ENCODE results near the gene SLC22A12.

Gene SLC22A12

GRCh38 chr11:64628596-64628995 lies 37.6 kb downstream of the SLC22A12 start:
- DNase-seq (ENCODE audit: low spot score), result no peak

DNA sequence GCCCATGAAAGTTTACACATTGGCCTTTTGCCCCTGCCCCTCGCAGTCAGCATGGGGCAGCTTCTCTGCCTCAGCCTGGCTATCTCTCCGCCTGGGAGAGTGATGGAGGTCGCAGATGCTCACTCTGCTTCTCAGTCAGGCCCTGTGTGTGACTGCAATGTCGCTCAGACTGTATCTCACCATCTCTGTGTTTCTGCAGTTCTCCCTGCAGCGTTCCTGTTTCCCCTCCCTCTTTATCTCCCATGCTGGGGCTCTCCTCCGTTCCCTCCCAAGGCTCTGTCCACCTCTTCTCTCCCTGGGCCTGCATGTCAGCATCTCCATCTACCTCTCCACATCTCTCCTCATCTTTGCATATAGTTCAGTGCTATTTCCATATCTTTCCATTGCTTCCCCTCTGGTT lies 38.1 kb downstream of the SLC22A12 start:
- no peak for DNase-seq (ENCODE audit: low spot score)

DNA sequence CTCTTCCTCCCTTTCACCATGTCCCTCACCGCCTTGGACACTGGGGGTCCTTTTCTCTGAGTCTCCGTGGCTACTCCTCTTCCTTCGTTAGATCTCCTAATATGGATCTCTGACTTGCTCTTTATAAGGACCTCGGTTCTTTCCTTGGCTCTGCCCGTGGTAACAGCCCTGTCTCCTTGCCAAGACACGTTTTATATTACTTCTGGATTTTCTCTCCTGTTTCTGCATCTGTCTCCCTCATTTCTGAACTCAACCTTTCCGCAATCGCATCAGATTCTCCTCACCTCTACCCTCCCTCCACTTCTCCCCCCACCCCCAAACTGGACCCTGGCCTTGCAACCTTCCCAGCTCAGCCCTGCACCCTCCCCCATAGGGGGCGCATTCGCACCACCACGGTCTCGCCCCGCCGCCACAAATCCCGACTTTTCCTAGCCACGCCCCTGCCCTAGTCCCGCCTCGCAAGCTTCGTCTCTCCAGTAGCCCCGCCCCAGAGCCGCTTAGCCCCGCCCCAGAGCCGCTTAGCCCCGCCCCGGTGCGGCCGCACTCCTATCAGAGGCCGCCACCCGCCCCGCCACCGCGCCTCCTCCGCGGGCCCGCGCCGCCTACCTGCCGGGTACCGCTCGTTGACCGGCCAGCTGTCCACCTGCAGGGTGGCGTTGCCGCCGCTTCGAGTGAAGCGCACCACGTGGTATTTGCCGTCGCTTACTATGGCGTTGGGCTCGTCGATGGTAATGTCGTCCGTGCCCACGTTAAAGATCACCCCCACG lies 39.0 kb downstream of the SLC22A12 start:
- DNase-seq (ENCODE audit: low spot score), result no peak

GRCh38 chr11:64631675-64632074 lies 40.7 kb downstream of the SLC22A12 start:
- no peak for DNase-seq (ENCODE audit: low spot score)

GRCh38 chr11:64632237-64632636 lies 41.2 kb downstream of the SLC22A12 start:
- no peak for DNase-seq (ENCODE audit: low spot score)

DNA sequence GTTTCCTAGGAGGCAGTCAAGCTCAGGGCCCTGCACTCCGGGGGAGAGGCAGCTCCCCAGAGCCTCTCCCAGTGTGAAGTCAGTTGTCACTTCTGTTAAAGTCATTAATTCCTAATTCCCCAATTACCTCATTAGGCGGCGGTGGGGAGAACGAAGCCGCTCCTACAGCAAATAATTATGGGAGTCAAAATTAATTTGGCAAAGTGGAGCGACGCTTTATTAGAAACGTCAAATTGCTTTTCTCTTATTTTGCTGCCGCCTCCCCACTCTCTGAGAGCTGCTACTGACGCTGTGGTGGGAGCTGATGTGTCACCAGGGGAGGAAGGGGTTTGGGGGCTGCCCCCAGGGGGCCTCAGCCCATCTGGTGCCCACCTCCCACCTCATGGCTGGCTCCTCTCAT lies 41.6 kb downstream of the SLC22A12 start:
- DNase-seq (ENCODE audit: low spot score), result no peak

DNA sequence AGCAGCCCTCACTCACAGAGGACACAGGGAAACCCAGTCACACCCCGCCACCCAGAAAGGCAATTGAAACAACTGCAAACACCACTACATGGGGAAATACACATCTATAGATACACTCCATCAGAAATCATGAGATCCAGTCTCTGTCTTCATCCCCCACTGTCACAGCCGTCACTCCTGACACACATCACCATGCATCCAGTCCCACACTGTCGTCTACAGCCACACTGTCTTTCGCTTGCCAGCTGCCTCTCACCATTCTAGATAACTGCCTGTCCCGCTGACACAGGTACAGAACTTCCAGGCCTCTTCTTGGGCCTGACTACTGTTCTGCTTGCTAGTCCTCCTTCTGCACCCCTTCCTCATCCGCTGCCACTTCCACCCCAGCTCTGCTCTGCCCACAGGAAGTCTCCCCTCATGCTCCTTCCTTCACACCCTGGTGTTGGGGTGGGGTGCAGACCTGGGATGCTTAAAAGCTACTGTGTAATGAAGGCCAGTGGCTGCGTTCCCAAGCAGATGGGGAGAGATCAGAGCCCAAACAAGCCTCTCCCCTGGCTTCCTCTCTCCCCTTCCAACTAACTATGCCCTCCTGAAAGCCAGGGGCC lies 42.6 kb downstream of the SLC22A12 start:
- no peak for DNase-seq (ENCODE audit: low spot score)

GRCh38 chr11:64637334-64638017 lies 46.5 kb downstream of the SLC22A12 start:
- no peak for DNase-seq (ENCODE audit: low spot score)

DNA sequence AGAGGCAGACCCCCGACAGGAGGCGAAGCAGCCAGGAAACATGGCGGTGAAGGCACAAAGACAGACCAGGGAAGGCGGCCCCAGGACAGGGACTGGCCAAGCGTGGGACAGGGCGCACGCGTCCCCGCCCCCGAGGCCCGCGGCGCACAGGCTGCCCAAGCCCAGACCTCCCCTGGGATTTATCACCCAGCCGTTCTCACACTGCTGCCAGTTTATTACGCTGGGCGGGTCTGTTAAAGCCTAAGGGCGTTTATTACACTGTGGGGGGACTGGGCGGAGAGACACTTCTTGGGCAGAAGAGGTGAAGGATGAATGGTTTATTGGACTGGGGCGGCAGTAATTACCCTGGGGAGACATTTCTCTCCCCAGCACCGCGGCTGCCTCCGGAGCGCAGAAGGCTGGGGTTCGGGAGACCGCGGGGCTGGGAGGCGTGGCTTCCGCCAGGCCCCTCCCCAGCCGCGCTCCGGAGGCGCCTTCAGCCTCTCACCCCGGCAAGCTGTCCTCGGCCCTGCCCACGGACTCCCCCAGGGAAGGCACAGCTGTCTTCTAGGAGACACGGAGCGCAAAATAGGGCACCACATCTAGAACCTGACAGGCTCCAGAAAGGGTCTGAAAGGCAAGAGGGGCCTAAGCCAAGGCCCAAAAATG lies 47.1 kb downstream of the SLC22A12 start:
- no peak for DNase-seq (ENCODE audit: low spot score)

DNA sequence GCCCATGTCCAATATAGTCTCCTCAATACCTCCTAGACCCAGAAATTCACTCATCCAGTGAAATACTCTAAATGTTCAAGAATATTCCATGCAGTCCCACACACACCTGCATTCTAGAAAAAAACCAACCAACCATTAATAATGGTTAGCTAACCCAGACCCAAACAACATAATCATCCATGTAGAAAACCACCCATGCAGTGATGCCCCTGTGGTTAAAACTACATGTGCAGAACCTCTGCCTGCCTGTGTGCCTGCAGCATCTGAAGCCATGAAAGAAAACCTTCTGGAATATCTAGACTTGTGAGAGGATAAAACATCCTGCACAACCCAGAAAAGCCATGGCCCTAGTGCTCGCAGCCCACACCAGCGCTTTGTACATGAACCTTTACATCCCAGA lies 47.8 kb downstream of the SLC22A12 start:
- no peak for DNase-seq (ENCODE audit: low spot score)

DNA sequence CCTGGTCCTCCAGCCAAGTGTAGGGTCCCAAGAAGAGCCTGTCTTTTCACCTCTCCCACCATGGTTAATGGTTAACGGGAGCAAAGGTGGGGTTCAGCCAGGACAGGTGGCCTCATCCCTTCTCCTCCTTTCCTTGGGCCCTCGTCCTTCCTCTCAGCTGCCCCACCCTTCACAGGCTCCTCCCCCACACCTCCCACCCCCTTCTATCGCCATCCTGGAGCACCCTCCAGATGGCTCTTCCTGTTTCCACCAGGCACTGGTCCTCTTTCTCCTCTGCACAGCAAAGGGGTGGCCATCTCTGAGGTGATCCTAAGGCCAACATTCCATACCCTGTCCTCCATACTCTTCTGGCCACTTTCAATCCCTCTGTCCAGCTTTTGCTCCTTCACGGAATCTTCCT lies 48.9 kb downstream of the SLC22A12 start:
- DNase-seq (ENCODE audit: low spot score), result no peak

DNA sequence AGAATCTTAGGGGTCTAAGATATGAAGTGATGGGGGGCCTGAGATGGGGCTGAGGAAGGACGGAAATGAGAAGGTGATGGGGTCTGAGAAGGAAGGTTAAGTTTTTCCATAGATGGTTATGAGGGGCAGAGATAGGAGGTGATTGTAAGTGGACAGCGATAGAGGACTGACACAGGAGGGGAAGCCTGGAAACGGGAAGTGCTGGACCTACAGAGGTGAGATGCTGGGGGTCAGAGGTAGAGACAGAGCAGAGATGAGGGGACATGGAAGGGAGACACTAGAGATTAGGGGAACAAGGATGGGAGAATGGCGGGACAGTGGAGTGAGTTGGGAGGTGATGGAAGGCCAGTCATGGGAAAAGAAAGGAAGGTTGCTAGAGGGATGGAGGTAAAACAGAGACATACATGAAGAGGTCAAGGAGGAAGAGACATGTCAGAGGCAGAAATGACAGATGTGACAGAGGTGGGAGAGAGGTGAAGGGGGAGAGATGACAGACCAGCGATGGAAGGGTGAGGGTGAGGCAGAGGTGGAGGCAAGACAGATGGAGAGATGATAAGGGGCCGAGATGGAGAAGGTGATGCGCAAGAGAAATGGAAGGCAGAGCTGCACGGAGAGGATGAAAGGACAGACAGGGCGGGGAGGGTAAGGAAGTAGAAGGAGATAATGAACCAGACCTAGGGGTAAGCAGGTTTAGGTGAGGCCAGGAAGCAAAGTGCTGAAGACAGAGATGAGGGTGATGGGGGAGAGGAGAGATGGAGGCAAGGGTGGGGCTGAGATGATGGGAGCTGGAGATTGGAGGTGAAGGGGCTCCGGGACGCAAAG lies 50.8 kb downstream of the SLC22A12 start:
- no peak for DNase-seq (ENCODE audit: low spot score)

DNA sequence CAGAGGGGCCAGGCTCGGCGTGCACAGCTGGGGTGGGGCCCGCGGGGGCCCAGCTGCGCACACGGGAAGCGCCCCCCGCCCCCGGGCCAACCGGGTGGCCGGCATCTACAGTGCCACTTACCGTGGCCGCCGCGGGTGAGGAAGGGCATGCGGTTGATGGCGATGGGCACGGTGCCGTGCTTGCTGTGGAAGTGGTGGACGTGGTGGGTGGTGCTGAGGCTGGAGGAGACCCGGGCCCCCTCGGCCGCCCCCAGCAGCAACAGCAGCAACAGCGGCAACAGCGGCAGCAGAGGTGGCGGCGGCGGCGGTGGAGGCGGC lies 51.4 kb downstream of the SLC22A12 start:
- no peak for DNase-seq (ENCODE audit: low spot score)

DNA sequence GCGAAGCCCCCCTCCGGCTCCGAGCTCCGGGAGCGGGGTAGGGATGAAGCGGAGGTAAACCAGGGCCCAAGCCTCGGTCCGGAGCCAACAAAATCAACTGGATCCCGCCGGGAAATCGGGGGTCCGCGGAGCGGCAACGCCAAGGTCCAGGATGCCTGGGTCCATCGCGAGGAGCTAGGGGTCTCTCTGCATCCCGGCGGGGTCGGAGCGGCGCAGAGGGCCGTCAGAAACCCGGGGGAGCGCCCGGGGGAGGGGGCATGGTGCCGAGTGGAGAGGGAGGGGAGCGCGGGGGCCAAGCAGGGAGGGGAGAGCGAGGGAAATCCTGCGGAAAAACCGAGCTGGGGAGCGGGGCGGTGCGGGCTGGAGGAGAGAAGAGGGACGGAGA lies 51.8 kb downstream of the SLC22A12 start:
- no peak for DNase-seq (ENCODE audit: low spot score)

DNA sequence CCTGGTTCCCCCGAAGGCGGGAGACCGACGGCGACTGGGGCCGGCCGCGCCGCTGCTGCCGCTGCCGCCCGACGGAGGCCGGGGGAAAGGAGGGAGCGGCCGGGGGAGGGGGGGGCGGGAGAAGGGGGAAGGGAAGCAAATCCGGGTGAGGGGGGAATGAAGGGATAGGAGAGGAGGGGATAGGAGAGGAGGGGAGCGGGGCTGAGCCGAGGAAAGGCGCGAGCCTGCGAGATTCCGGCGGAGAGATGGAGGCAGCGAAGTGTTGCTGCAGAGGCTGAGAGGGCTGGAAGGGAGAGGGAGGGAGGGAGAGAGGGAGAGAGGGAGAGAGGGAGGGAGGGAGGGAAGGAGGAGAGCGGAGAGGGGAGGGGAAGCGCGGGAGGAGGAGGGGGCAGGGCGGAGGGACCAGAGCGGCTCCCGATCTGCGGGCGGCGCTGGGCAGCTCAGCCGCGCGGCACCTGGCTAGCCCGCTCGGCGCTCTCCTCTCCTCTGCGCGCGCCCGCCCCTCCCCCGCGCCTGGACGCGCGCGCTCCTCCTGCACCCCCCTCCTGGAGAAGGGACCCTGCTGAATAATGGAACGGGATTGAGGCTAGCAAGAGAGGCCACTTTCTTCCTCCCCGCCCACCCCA lies 52.3 kb downstream of the SLC22A12 start:
- no peak for DNase-seq (ENCODE audit: low spot score)

DNA sequence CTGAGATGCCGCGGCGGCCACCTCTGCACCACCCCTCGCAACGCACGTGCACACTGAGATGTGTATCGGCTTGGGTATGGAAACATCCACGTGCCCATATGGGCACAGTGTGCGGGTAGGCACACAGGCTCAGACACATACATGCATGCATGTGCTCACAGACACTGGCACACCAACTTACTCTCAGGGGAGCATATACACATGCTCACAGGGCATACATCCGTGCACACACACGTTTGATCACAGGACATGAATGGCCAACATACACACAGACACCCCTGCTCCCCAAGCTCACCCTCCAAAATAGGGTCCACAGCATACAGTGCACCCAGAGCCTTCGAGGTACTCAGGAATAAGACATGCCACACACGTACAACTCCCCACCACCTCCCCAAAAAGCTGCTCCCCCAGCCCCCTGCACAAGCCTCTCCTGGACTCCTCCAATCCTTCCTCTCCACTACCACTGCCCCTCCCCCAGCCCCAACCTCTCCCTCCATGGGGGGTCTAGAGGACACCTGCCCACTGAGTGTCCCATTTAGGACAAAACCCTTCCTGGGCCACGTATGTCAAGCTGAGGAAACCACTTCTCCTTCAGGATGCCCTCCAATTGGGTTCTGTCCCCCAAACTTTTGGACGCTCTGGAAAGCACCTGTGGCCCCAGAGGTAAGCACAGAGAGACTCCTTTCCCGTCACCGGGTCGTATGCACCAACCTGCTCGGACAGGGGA lies 53.1 kb downstream of the SLC22A12 start:
- no peak for DNase-seq (ENCODE audit: low spot score)

GRCh38 chr11:64644647-64645275 lies 53.7 kb downstream of the SLC22A12 start:
- peak; percentile 46 for DNase-seq (ENCODE audit: low spot score)

DNA sequence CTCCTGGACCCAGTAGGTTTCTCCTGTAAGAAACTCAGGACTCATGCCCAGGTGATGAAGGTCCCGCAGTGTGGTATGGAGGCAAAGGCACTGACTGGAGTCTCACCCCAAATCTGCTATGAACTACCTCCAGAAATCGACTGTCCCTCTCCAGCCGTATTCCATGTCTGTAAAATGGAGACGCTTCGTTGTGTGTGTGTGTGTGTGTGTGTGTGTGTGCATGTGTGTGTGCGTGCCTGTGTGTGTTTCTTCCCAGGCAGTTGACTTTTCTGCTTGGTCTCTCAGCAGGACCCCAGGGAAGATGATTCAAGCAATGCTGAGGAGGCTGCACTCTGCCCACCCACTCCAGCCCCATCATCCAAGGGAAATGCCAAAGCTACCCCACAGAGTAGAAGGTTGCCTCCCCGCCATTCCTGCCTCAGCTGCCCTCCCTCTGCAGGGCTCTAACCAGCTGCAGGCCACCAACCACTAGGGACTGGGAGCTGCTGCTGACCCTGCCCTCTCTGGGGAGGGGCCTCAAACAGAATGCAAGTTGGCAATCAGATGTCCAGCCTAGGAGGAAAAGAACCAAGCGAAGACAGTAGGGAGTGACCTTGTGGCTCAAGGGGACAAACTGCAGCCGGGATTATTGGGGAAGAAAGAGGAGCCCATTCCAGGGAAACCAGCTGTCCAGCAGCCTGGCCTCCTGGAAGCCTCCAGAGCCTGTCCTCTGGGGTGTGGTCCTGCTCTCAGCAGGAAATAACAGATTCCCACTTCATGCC lies 56.2 kb downstream of the SLC22A12 start:
- no peak for DNase-seq (ENCODE audit: low spot score)

DNA sequence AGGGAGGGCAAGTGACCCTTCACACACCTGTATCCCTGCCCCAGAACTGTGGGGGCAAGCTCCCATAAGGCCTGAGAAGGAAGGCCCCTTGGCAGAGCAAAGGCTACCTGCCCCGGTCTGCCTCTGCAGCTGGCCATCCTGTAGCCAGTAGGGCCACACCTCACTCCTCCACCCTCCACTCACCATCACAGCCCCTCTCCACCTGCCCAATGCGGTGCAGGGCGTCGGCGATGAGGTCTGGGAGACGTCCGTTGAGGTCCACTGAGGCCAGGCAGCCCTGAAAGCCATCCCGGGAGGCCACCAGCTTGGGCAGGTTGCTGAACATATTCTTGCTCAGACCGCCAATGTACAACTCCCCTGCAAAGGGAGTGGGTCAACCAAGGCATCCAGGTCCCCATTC lies 57.5 kb downstream of the SLC22A12 start:
- no peak for DNase-seq (ENCODE audit: low spot score)

- DNase-seq (ENCODE audit: low spot score), result peak; percentile 47
These were observed 58.3 kb downstream of the SLC22A12 start for GRCh38 chr11:64649291-64649697.

All from HuH-7.5 (cell line).